DND-41 (cell line): ENCODE measurements around the gene UTP11.

Experiments used
- CTCF ChIP-seq: IDR thresholded peaks from 2 replicates; pipeline ENCODE4 v1.5.1; 2012; ENCODE audit warnings: borderline replicate concordance, low read length, moderate library complexity, mild to moderate bottlenecking; ENCODE audit not compliant: poor library complexity, severe bottlenecking; ENCODE audit errors: extremely low read depth
- EZH2 ChIP-seq: IDR thresholded peaks from 3 replicates; pipeline ENCODE4 v1.6.1; 2012; ENCODE audit warnings: borderline replicate concordance, low read depth, mild to moderate bottlenecking, moderate library complexity, low read length, inconsistent platforms; ENCODE audit not compliant: severe bottlenecking

GRCh38 chr1:38012363-38013226 is at the start of gene UTP11:
- TF ChIP-seq EZH2, result no peak
- no peak for TF ChIP-seq CTCF
